Measurements from ENCODE around the gene CEACAM3. TPM values are rescaled to one million over a fixed set of nuclear protein-coding genes. Genes with fewer than 3 reads are reported as not detected.

Gene CEACAM3
- not detected in 2 replicates for total RNA-seq

DNA sequence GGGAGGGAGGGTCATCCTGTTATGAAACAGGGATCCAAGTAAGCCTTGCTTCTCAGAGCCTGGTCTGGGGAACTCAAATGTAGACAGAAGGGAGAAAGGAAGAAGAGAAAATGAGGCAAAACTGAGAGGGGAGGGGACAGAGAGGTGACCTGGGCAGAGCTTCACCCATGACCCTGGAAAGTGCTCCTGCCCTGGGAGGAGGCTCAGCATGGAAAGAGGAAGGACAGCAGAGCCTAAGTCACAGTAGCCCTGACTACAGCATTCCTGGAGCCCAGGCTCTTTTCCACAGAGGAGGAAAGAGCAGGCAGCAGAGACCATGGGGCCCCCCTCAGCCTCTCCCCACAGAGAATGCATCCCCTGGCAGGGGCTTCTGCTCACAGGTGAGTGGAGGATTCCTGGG is at the start of gene CEACAM3:
TSS of gene CEACAM3 (plus strand) at position 226 of the 400 bp plus-strand sequence. CDS start at position 317, 91 bp downstream.

DNA sequence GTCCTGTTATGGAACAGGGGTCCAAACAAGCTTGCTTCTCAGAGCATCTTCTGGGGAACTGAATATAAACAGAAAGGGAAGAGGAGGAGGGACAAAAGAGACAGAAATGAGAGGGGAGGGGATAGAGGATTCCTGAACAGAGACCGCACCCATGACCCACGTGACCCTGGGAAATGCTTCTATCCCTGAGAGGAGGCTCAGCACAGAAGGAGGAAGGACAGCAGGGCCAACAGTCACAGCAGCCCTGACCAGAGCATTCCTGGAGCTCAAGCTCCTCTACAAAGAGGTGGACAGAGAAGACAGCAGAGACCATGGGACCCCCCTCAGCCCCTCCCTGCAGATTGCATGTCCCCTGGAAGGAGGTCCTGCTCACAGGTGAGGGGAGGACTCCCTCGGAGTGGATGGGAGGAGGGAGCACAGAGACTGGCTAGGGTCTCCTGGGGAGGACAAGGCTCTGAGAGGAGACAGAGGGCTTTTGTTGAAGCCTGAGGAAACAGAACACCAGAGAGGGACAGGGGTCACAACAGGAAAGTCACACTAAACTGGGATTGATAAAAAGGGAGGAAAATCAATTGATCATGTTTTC is 41.0 kb upstream of the CEACAM3 start, which contains the start of gene CEACAM6:
TSS of gene CEACAM6 (plus strand) at position 203 of the 586 bp plus-strand sequence. CDS start at position 312, 109 bp downstream.

DNA sequence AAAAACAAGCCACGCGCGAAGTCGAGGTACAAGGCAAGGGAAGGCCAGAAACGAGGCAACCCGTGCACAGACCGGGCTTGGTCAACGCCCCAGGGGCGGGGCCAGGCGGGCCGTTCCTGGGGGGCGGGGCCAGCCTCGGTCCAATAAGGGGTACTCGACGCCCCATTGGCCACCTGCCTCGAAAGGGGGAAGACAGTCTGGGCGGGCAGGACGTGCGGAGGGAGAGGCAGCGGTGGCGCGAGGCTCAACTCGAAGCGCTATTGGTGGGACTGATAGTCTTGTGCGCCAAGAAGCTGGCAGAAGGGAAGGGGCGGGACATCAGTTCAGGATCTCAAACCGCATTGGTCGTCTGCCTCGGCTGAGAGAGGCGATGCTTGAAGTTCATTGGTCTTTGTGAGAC is 48.2 kb downstream of the CEACAM3 start, which contains the start of gene LYPD4:
TSS of gene LYPD4 (minus strand) at position 83 of the 400 bp plus-strand sequence. CDS start 5,398 bp downstream, outside the sequence.

DNA sequence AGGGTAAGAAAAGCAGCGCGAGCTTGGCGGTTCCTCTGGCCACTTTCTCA is 48.4 kb downstream of the CEACAM3 start, which contains the start of gene DMRTC2:
TSS of gene DMRTC2 (plus strand) at position 42 of the 50 bp plus-strand sequence. CDS start 2,387 bp downstream, outside the sequence.

DNA sequence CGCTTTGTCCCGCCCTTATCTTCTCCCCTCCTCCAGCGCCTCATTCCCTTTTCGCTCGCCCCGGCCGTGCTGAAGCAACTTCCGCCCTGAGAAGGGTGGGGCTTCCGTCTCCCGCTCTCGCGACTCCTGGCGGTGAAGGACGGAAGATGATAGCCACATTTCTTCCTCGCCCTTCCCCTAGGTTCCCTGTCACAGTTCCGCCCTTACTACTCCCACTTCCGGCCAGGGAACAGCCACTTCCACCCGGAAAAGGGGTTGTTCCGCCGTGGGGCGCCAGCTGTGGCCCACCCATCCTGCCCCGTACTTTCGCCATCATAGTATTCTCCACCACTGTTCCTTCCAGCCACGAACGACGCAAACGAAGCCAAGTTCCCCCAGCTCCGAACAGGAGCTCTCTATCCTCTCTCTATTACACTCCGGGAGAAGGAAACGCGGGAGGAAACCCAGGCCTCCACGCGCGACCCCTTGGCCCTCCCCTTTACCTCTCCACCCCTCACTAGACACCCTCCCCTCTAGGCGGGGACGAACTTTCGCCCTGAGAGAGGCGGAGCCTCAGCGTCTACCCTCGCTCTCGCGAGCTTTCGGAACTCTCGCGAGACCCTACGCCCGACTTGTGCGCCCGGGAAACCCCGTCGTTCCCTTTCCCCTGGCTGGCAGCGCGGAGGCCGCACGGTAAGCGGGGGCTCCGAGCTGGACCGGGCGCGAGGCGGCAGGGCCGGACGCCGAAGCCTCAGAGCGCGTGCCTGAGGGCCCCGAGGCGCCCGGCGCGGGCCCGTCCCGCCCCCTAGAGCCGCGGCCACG is 63.4 kb downstream of the CEACAM3 start, which contains the start of gene RPS19:
TSS of gene RPS19 (plus strand) at position 638 of the 801 bp plus-strand sequence. CDS start 520 bp downstream, outside the sequence.

Other genes with a start within 250 kb of the CEACAM3 start
- not detected in 2 replicates for gene CEACAM21, start 220.4 kb upstream of the CEACAM3 start, total RNA-seq
- gene CEACAM4, start 169.5 kb upstream of the CEACAM3 start, total RNA-seq = not detected in 2 replicates
- not detected in 2 replicates for gene CEACAM7, start 108.3 kb upstream of the CEACAM3 start, total RNA-seq
- not detected in 2 replicates for gene CEACAM5, start 88.0 kb upstream of the CEACAM3 start, total RNA-seq
- not detected in 2 replicates for gene CEACAM6, start 41.1 kb upstream of the CEACAM3 start, total RNA-seq
- gene LYPD4, start 48.1 kb downstream of the CEACAM3 start, total RNA-seq = not detected in 2 replicates
- not detected in 2 replicates for gene DMRTC2, start 48.5 kb downstream of the CEACAM3 start, total RNA-seq
- 1,503 and 2,258 TPM in 2 replicates for gene RPS19, start 63.7 kb downstream of the CEACAM3 start, total RNA-seq
- not detected in 2 replicates for gene CD79A, start 80.7 kb downstream of the CEACAM3 start, total RNA-seq
- 23.9 and 26.2 TPM in 2 replicates for gene ARHGEF1, start 86.6 kb downstream of the CEACAM3 start, total RNA-seq
- gene ERFL, start 131.9 kb downstream of the CEACAM3 start, total RNA-seq = under 0.01 and 0.09 TPM in 2 replicates
- gene RABAC1, start 162.7 kb downstream of the CEACAM3 start, total RNA-seq = 312 and 378 TPM in 2 replicates
- under 0.01 and 0.09 TPM in 2 replicates for gene ATP1A3, start 197.6 kb downstream of the CEACAM3 start, total RNA-seq